Mesendoderm (in vitro differentiated cells): ENCODE measurements around the gene FBXO28.

Experiments
- DNase-seq: peaks from one replicate; pipeline ENCODE4 v3.0.0; 2013
- H2AK5ac ChIP-seq: 2 replicates; pipeline ENCODE4 v1.6.1; 2013; ENCODE audit warnings: low read length, inconsistent platforms
- H2BK120ac ChIP-seq: 2 replicates; pipeline ENCODE4 v1.6.1; 2013; ENCODE audit warnings: low read depth, mild to moderate bottlenecking, low read length, moderate library complexity, mixed read lengths
- H2BK15ac ChIP-seq: replicated peaks from 2 replicates; pipeline ENCODE4 v1.6.1; 2013; ENCODE audit warnings: low read depth, mild to moderate bottlenecking, moderate library complexity
- H2BK5ac ChIP-seq: 2 replicates; pipeline ENCODE4 v1.6.1; 2013; ENCODE audit warnings: low read length, inconsistent platforms
- H3K18ac ChIP-seq: 2 replicates; pipeline ENCODE4 v1.6.1; 2013; ENCODE audit warnings: mild to moderate bottlenecking, low read length, mixed read lengths
- H3K23ac ChIP-seq: one replicate; pipeline ENCODE4 v1.6.1; 2013; ENCODE audit warnings: low read length
- H3K27ac ChIP-seq: 2 replicates; pipeline ENCODE4 v1.5.1; 2013; ENCODE audit warnings: low read depth, mild to moderate bottlenecking, inconsistent platforms, low read length, moderate library complexity
- H3K27me3 ChIP-seq: 2 replicates; pipeline ENCODE4 v1.6.1; 2013; ENCODE audit warnings: low read length, control low read depth, mild to moderate bottlenecking, inconsistent platforms; ENCODE audit not compliant: insufficient read depth, poor library complexity
- H3K36me3 ChIP-seq: 2 replicates; pipeline ENCODE4 v1.6.1; 2013; ENCODE audit warnings: low read length, inconsistent platforms; ENCODE audit not compliant: control insufficient read depth, insufficient read depth
- H3K4ac ChIP-seq: one replicate; pipeline ENCODE4 v1.6.1; 2013; ENCODE audit warnings: low read depth, mild to moderate bottlenecking, low read length, moderate library complexity
- H3K4me1 ChIP-seq: 2 replicates; pipeline ENCODE4 v1.6.1; 2013; ENCODE audit warnings: low read depth, low read length, inconsistent platforms; ENCODE audit not compliant: control insufficient read depth
- H3K4me2 ChIP-seq: 2 replicates; pipeline ENCODE4 v1.6.1; 2013; ENCODE audit warnings: low read length
- H3K4me3 ChIP-seq: 2 replicates; pipeline ENCODE4 v1.5.1; 2013; ENCODE audit warnings: mild to moderate bottlenecking, low read length
- H3K56ac ChIP-seq: one replicate; pipeline ENCODE4 v1.6.1; 2013; ENCODE audit warnings: low read length
- H3K79me1 ChIP-seq: 2 replicates; pipeline ENCODE4 v1.6.1; 2013; ENCODE audit warnings: low read length, inconsistent platforms
- H3K79me2 ChIP-seq: 2 replicates; pipeline ENCODE4 v1.6.1; 2013; ENCODE audit warnings: mild to moderate bottlenecking, low read length; ENCODE audit not compliant: control insufficient read depth, insufficient read depth
- H3K9ac ChIP-seq: 2 replicates; pipeline ENCODE4 v1.6.1; 2013; ENCODE audit warnings: low read length, inconsistent platforms
- H4K5ac ChIP-seq: one replicate; pipeline ENCODE4 v1.6.1; 2013; ENCODE audit warnings: low read length
- H4K8ac ChIP-seq: one replicate; pipeline ENCODE4 v1.6.1; 2013; ENCODE audit warnings: low read depth, mild to moderate bottlenecking, control low read depth, low read length, moderate library complexity
- WGBS: extraction: QIAGEN DNeasy Blood & Tissue Kit; methylation state at CpG from one replicate; pipeline ENCODE4 v1.1.7; 2013; ENCODE audit warnings: low lambda C conversion rate, missing lambda C conversion rate; ENCODE audit not compliant: insufficient coverage; ENCODE audit errors: extremely low coverage; 5-methylcytosine and 5-hydroxymethylcytosine counted together

Gene FBXO28

GRCh38 chr1:224141693-224142092 is 27.8 kb downstream of the FBXO28 start:
- Histone ChIP-seq H3K4me3 (no peak overlapping the region), H3K79me1 (no peaks in the 10 kb centered on the region), H3K4ac (no peak overlapping the region), H3K4me1 (no peaks in the 10 kb centered on the region), H4K5ac (no peak overlapping the region), H3K79me2 (no peaks in the 10 kb centered on the region), H3K27me3 (no peaks in the 10 kb centered on the region), H3K36me3 (no peaks in the 10 kb centered on the region), H3K56ac (no peak overlapping the region), H2BK5ac (no peak overlapping the region), H3K18ac (no peak overlapping the region), H2BK15ac (no peak overlapping the region), H2BK120ac (no peak overlapping the region), H2AK5ac (no peak overlapping the region), H4K8ac (no peak overlapping the region), H3K23ac (no peak overlapping the region), H3K27ac (no peak overlapping the region), H3K9ac (no peak overlapping the region), H3K4me2 (no peak overlapping the region)
- no peak for DNase-seq
- no CpG with 5 or more reads among the region's 3 CpGs for WGBS

GRCh38 chr1:224149709-224150108 is 35.8 kb downstream of the FBXO28 start:
- Histone ChIP-seq H2BK15ac (no peak overlapping the region), H3K79me2 (no peaks in the 10 kb centered on the region), H3K27me3 (no peaks in the 10 kb centered on the region), H4K8ac (no peak overlapping the region), H3K56ac (no peak overlapping the region), H3K36me3 (no peaks in the 10 kb centered on the region), H3K18ac (no peak overlapping the region), H3K4me3 (no peak overlapping the region), H2AK5ac (no peak overlapping the region), H2BK5ac (no peak overlapping the region), H3K79me1 (no peaks in the 10 kb centered on the region), H4K5ac (no peak overlapping the region), H2BK120ac (no peak overlapping the region), H3K4me1 (no peaks in the 10 kb centered on the region), H3K4ac (no peak overlapping the region), H3K9ac (no peak overlapping the region), H3K27ac (no peak overlapping the region), H3K4me2 (no peak overlapping the region), H3K23ac (no peak overlapping the region)
- no CpG with 5 or more reads among the region's 1 CpG for WGBS
- peak; percentile 27 for DNase-seq

GRCh38 chr1:224151117-224151516 is 37.2 kb downstream of the FBXO28 start:
- Histone ChIP-seq H3K27ac (no peak overlapping the region), H3K56ac (no peak overlapping the region), H3K36me3 (no peaks in the 10 kb centered on the region), H3K27me3 (no peaks in the 10 kb centered on the region), H2AK5ac (no peak overlapping the region), H2BK120ac (no peak overlapping the region), H3K9ac (no peak overlapping the region), H3K23ac (no peak overlapping the region), H3K79me2 (no peaks in the 10 kb centered on the region), H3K18ac (no peak overlapping the region), H3K4me1 (no peaks in the 10 kb centered on the region), H4K8ac (no peak overlapping the region), H3K4me3 (no peak overlapping the region), H3K4me2 (no peak overlapping the region), H3K4ac (no peak overlapping the region), H4K5ac (no peak overlapping the region), H2BK15ac (no peak overlapping the region), H2BK5ac (no peak overlapping the region), H3K79me1 (no peaks in the 10 kb centered on the region)
- no CpG with 5 or more reads among the region's 3 CpGs for WGBS
- no peak for DNase-seq

GRCh38 chr1:224157316-224157715 is 43.4 kb downstream of the FBXO28 start:
- H2BK15ac ChIP-seq, result no peak overlapping the region
- H3K27me3 ChIP-seq, result no peaks in the 10 kb centered on the region
- H2BK5ac ChIP-seq, result no peak overlapping the region
- DNase-seq, result peak; percentile 18
- H2BK120ac ChIP-seq, result no peak overlapping the region
- no CpG with 5 or more reads among the region's 11 CpGs for WGBS
- no peaks in the 10 kb centered on the region for H3K79me2 ChIP-seq
- peaks cover 1% of the 10 kb centered on the region for H3K79me1 ChIP-seq
- no peak overlapping the region for H3K9ac ChIP-seq
- no peak overlapping the region for H3K56ac ChIP-seq
- H3K4me3 ChIP-seq, result no peak overlapping the region
- peaks cover 4% of the 10 kb centered on the region for H3K36me3 ChIP-seq
- no peak overlapping the region for H3K27ac ChIP-seq
- H3K18ac ChIP-seq, result no peak overlapping the region
- H4K5ac ChIP-seq, result no peak overlapping the region
- H3K23ac ChIP-seq, result no peak overlapping the region
- H2AK5ac ChIP-seq, result no peak overlapping the region
- no peak overlapping the region for H4K8ac ChIP-seq
- H3K4ac ChIP-seq, result no peak overlapping the region
- H3K4me2 ChIP-seq, result no peak overlapping the region
- no peaks in the 10 kb centered on the region for H3K4me1 ChIP-seq

- no peak overlapping the region for H4K5ac ChIP-seq
- no CpG with 5 or more reads among the region's 6 CpGs for WGBS
- H3K4ac ChIP-seq, result no peak overlapping the region
- no peak overlapping the region for H2BK120ac ChIP-seq
- H3K27ac ChIP-seq, result no peak overlapping the region
- H2AK5ac ChIP-seq, result no peak overlapping the region
- H3K23ac ChIP-seq, result no peak overlapping the region
- H3K79me1 ChIP-seq, result peaks cover 1% of the 10 kb centered on the region
- no peak overlapping the region for H3K4me3 ChIP-seq
- no peak for DNase-seq
- H3K4me2 ChIP-seq, result no peak overlapping the region
- no peak overlapping the region for H2BK15ac ChIP-seq
- H3K9ac ChIP-seq, result no peak overlapping the region
- H2BK5ac ChIP-seq, result no peak overlapping the region
- no peaks in the 10 kb centered on the region for H3K4me1 ChIP-seq
- H3K36me3 ChIP-seq, result peaks cover 4% of the 10 kb centered on the region
- no peak overlapping the region for H4K8ac ChIP-seq
- H3K56ac ChIP-seq, result no peak overlapping the region
- no peaks in the 10 kb centered on the region for H3K27me3 ChIP-seq
- no peaks in the 10 kb centered on the region for H3K79me2 ChIP-seq
- H3K18ac ChIP-seq, result no peak overlapping the region
Measured at GRCh38 chr1:224159541-224159940, 45.6 kb downstream of the FBXO28 start.

GRCh38 chr1:224160171-224160682 is 46.3 kb downstream of the FBXO28 start:
- no peaks in the 10 kb centered on the region for H3K79me2 ChIP-seq

More at GRCh38 chr1:224160171-224160682, 46.3 kb downstream of the FBXO28 start:
- Histone ChIP-seq H3K4me3 (no peak overlapping the region), H4K5ac (no peak overlapping the region), H2BK5ac (no peak overlapping the region), H3K4me1 (no peaks in the 10 kb centered on the region), H2BK120ac (no peak overlapping the region), H3K4ac (no peak overlapping the region), H3K36me3 (peaks cover 4% of the 10 kb centered on the region), H3K4me2 (no peak overlapping the region), H3K27me3 (no peaks in the 10 kb centered on the region), H3K56ac (no peak overlapping the region), H2AK5ac (no peak overlapping the region), H2BK15ac (no peak overlapping the region), H3K9ac (no peak overlapping the region), H4K8ac (no peak overlapping the region), H3K18ac (no peak overlapping the region), H3K27ac (no peak overlapping the region), H3K79me1 (peaks cover 1% of the 10 kb centered on the region), H3K23ac (no peak overlapping the region)
- DNase-seq, result no peak
- no CpG with 5 or more reads among the region's 9 CpGs for WGBS
